B cell (primary cell): ENCODE measurements around the gene ABCA13.

Experiments used
- CTCF ChIP-seq: fragments of 200-600 bp; IDR thresholded peaks from one replicate; pipeline ENCODE4 v1.8.0; 2022; ENCODE audit warnings: antibody characterized with exemption, mild to moderate bottlenecking
- EZH2 ChIP-seq: IDR thresholded peaks from 2 replicates; pipeline ENCODE4 v1.6.1; 2012; ENCODE audit warnings: borderline replicate concordance, low read depth, mild to moderate bottlenecking, moderate library complexity, low read length; ENCODE audit not compliant: insufficient read depth, poor library complexity, severe bottlenecking

DNA sequence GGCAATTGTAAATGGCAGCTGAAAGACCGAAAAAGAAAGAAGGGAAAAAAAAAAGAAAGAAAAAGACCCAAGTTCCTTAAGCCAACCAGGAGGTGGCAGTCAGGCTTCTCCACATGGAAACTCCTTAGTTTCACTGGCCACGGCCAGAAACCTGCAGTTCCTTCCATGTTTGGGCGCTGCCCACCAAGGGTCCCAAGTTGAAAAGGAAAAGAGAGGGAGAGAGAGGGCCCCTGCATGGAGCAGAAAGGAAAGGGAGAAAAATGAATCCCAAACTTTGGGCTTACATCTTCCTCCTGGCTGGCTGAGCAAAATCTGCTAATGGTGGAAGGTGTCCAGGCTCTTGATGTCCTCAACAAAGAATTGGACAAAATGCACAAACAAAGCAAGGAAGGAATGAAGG, 31.8 kb upstream of the ABCA13 start:
- TF ChIP-seq CTCF (no peak), EZH2 (no peak)
